Retinal pigment epithelial cell (primary cell): ENCODE results near the gene DCTN1.

ENCODE experiments used
- DNase-seq: peaks from one replicate; pipeline ENCODE4 v3.0.0-alpha.2; 2010; ENCODE audit warnings: low read depth
- H3K4me3 ChIP-seq: 2 replicates; pipeline ENCODE4 v1.5.1; 2011; ENCODE audit warnings: mild to moderate bottlenecking, low read length, control low read depth, moderate library complexity
- TF ChIP-seq, protein P1 (sequence below): conservative IDR thresholded peaks from 2 replicates; pipeline ENCODE4 v1.5.1; 2011; ENCODE audit warnings: low read depth, low read length, control low read depth, inconsistent platforms

DCTN1 gene

DNA sequence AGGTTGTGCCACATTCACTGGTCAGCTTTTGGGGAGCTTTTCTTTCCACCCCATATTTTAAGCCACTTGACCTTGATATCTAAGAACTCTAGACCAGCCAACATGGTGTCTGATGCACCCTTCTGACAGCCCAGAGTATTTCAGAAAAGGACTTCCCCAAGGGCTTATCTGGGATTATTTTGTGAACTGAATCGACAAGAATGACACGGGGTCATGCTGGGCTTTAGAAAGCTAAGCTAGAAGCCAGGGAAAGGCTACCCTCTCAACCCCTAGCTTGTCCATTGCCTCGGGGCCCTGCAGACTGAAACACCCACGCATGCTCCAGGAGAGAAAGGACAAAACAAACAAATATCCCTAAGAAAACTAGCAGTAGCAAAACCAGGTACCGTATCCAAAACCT is 52.9 kb downstream of the DCTN1 start:
- no peak overlapping the region for H3K4me3 ChIP-seq
- TF ChIP-seq, protein P1, sequence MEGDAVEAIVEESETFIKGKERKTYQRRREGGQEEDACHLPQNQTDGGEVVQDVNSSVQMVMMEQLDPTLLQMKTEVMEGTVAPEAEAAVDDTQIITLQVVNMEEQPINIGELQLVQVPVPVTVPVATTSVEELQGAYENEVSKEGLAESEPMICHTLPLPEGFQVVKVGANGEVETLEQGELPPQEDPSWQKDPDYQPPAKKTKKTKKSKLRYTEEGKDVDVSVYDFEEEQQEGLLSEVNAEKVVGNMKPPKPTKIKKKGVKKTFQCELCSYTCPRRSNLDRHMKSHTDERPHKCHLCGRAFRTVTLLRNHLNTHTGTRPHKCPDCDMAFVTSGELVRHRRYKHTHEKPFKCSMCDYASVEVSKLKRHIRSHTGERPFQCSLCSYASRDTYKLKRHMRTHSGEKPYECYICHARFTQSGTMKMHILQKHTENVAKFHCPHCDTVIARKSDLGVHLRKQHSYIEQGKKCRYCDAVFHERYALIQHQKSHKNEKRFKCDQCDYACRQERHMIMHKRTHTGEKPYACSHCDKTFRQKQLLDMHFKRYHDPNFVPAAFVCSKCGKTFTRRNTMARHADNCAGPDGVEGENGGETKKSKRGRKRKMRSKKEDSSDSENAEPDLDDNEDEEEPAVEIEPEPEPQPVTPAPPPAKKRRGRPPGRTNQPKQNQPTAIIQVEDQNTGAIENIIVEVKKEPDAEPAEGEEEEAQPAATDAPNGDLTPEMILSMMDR, result no peak
- no peak for DNase-seq

DNA sequence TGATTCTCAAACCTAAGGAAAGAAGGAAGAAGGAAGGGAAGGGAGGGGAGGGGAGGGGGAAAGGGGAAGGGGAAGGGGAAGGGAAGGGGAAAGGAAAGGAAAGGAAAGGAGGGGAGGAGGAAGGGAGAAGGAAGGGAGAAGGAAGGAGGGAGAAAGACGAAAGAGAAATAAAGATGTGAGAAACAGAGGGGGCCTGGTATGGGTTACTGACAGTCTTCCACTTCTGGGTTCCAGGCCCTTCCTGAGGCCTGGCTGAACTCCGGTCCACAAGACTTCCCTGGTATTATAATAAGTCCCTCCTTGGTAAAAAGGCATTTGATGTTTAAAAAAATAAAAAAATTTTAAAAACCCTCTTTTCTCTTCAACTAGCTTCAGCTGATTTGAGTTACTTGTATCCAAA is 54.3 kb downstream of the DCTN1 start:
- TF ChIP-seq, protein P1, result no peak
- no peak overlapping the region for H3K4me3 ChIP-seq
- no peak for DNase-seq

DNA sequence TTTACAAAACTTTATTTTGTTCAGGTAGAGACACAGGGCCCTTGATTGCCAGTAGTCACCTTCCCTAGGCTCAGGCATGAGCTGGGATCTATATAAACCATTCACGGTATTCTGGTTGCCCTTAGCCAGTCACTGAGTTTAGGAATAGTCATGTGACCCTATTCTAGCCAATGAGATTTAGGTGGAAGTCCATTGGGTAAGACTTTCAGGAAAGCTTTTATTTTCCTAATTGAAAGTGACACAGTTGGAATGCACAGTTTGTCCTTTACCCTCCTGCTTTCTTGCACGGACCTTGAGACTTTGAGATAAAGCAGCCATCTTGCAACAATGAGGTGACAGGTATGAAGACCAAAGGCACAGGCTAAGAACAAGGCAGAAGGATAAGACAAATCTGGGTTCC is 58.4 kb downstream of the DCTN1 start:
- no peak overlapping the region for H3K4me3 ChIP-seq
- DNase-seq, result no peak
- TF ChIP-seq, protein P1, result no peak

DNA sequence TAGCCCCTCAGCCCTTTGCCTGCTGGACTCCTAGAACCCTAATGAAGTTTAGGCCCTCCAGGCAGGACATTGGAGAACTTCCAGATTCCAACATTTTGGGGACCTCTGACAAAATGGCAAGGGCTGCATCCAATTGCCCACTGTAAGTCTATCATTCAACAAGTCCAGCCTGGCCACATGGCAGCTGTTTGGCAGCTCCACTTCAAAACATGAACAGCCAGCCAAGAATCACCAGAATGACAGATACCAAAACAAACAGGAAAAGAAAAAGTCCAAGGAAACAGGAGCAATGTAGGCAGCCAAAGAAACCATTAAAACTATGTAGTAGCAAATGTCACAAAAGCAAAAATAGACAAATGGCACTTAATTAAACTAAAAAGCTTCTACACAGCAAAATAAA is 62.4 kb downstream of the DCTN1 start:
- no peak overlapping the region for H3K4me3 ChIP-seq
- TF ChIP-seq, protein P1, result no peak
- DNase-seq, result no peak

DNA sequence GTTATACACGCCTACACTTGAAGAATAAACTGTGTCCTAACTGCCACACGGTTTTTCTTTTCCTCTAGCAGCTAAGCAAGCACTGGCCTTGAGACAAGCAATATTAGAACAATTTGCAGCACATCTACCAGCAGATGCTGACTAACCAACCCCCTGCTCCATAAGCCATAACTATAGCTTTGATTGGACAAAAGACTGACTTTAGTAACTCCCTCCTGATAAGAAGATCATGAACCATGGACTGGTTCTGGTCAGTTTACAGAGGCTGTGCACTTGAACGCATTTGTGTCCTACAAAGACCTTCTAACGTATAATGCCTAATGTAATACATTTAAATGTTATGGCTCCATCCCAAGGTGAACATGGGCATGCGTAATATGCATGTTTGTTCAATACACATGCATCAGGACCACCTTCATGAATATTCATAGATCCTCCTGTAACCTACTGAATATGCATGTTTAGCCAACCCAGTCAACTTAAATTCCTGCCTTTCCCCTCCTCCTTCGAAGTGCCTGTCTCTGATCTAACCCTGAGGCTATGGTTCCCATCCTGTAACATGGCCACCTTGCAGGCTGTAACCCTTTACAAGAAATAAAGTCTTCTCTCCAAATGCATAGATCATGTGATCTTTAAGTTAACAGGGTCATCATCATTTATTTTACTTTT is 63.4 kb downstream of the DCTN1 start:
- no peak overlapping the region for H3K4me3 ChIP-seq
- no peak for DNase-seq
- TF ChIP-seq, protein P1, result no peak

DNA sequence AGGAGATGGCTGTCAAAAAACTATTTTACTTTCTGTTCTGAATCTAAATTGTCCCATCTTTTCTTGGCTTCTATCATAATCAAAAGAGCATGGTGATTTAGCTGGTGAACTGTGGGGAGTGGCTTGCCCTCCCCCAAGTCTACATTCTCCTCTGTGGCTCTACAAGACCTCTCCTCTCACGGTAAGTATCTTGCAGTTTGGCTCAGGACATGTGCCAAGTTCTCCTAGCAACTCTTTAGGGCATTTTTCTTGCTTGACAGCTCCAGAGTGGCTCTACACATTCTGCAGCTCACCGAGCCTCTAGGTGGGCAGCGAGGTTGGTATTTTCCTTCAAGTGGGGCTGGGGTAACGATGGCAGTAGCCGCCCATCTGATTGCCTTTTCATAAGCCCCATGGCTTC is 66.0 kb downstream of the DCTN1 start:
- DNase-seq, result no peak
- TF ChIP-seq, protein P1, result no peak
- H3K4me3 ChIP-seq, result no peak overlapping the region

DNA sequence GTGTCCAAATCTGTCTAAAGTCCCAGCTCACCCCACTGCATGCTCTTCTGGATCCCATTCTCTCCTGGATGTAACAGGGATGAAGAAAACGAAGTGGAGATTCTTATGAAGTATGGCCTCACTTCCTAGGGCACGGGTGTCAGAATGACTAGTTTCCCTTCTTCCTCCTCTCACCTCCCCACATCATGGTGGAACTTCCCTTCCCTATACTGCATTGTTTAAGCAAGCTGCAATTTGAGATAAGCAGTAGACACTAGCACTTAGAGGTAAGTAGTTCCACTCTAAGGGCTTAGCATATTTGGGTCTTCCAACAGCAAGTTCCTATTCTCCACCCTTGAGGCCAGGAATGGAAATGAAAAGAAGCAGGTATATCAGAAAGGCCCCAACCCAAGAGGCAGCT is 66.6 kb downstream of the DCTN1 start:
- no peak for DNase-seq
- TF ChIP-seq, protein P1, result no peak

More for the DNA sequence above, 66.6 kb downstream of the DCTN1 start:
- no peak overlapping the region for H3K4me3 ChIP-seq
